ENCODE results near the gene CA12.

- TF ChIP-seq CTCF (IDR thresholded peaks at IDR 0.05) (no peak), EP300 (IDR thresholded peaks at IDR 0.05) (no peak)
These were observed 69.4 kb downstream of the CA12 start for GRCh38 chr15:63312286-63312685.

Measured in upper lobe of left lung (tissue), 4 donors.